ENCODE measurements around the gene TNFRSF1A.
A peak's percentile ranks its signal among the peaks of the same experiment; 100 is the strongest.

TNFRSF1A gene

DNA sequence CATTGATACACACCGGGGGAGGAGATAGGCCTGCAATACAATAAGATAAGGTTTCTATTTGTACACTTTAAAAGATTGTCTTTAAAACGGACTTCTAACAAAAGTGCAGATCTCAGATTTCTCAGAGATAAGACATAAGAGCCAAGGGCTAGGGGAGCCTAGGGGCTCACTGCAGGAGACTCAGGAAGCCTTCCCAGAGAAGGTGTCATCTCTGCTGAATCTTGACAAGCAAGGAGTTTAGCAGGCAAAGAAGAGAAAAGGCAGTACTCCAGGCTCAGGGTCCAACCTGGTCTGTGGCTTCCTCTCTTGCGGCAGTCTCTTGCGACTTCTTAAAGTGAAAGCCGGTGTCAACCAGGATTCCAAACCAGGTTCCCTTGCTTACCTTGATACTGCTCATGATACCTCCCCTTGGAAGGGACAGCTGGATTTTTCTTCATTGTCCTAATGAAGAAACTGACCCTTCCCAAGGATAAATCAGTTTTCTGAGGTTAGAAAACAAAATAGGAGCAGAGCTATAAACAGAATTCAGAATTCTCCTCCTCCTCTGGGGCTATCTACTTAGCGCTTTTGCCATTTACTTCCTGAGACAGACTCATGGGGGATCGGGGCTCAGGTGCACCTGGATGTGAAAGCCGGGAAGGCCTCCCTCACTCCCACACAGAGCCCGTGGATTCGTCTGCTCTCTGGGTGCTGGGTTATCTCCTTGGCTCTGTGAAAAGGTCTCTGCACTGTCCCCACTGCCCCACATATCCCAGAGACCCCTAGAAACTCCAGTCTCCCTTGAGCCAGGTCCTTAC is 35.2 kb upstream of the TNFRSF1A start:
- H3K4me3 ChIP-seq (replicated peaks; ENCODE audit: insufficient read depth, low read length), result no peak overlapping the region
- H3K27me3 ChIP-seq (ENCODE audit: insufficient read depth, poor library complexity, severe bottlenecking), result no peaks in the 10 kb centered on the region
- peak in 1 of 2 experiments; percentile 50 for DNase-seq (ENCODE audit: low read depth in 1 of 2, low spot score in 1 of 2)
- TF ChIP-seq, protein P1, sequence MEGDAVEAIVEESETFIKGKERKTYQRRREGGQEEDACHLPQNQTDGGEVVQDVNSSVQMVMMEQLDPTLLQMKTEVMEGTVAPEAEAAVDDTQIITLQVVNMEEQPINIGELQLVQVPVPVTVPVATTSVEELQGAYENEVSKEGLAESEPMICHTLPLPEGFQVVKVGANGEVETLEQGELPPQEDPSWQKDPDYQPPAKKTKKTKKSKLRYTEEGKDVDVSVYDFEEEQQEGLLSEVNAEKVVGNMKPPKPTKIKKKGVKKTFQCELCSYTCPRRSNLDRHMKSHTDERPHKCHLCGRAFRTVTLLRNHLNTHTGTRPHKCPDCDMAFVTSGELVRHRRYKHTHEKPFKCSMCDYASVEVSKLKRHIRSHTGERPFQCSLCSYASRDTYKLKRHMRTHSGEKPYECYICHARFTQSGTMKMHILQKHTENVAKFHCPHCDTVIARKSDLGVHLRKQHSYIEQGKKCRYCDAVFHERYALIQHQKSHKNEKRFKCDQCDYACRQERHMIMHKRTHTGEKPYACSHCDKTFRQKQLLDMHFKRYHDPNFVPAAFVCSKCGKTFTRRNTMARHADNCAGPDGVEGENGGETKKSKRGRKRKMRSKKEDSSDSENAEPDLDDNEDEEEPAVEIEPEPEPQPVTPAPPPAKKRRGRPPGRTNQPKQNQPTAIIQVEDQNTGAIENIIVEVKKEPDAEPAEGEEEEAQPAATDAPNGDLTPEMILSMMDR (IDR thresholded peaks at IDR 0.05; ENCODE audit: insufficient read depth, low read length), result no peak
- peak; percentile 41; the same call in 1 of the 2 replicates for TF ChIP-seq SPI1 (IDR thresholded peaks at IDR 0.05; ENCODE audit: borderline replicate concordance, low read depth)
- TF ChIP-seq GABPA (IDR thresholded peaks at IDR 0.05; ENCODE audit: low read depth), result no peak
- H3K27ac ChIP-seq (replicated peaks), result peak overlapping the region; percentile 44; the same call in 1 of the 2 replicates

DNA sequence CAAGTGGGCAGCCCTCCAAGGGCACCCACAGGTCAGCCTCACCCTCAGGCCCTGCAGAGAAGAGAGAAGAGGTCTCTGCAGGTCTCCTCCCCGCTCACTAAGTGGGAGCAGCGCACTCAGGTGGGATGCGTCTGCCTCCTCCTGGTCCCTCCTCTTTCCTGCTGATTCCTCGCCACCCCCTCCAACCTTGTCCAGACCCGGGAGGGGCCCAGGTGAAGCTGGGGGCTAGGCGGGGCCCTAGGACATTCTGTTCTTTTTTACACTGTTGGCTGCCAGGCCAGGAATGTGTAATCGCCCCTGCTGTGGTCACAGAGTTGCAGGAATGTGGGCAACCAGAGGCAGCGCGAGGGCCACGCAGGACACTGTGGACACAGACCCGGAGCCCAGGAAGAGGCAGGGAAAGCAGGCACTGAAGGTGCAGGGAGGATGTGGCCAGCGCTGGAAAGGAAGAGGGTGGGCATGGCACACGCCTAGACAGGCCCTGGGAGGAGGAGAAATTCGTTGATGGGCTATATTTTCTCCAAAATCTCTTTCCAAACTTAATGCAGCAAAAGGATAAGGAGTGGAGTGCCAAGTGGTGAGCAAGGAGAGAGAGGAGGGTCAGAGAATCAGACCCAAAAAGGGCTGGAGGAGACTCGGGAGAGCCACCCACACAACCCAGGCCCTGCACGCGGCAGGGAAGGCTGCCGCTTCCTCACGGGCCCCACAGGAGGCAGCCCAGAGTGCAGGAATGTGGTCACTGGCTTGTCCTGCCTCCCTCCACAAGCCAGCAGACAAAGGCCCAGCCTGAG is 34.4 kb upstream of the TNFRSF1A start:
- peak in 1 of 2 experiments; percentile 47 for DNase-seq (ENCODE audit: low read depth in 1 of 2, low spot score in 1 of 2)
- Histone ChIP-seq H3K27me3 (ENCODE audit: insufficient read depth, poor library complexity, severe bottlenecking) (no peaks in the 10 kb centered on the region), H3K27ac (replicated peaks) (peak overlapping the region; percentile 44), H3K4me3 (replicated peaks; ENCODE audit: insufficient read depth, low read length) (no peak overlapping the region)
- no peak for TF ChIP-seq GABPA (IDR thresholded peaks at IDR 0.05; ENCODE audit: low read depth)

DNA sequence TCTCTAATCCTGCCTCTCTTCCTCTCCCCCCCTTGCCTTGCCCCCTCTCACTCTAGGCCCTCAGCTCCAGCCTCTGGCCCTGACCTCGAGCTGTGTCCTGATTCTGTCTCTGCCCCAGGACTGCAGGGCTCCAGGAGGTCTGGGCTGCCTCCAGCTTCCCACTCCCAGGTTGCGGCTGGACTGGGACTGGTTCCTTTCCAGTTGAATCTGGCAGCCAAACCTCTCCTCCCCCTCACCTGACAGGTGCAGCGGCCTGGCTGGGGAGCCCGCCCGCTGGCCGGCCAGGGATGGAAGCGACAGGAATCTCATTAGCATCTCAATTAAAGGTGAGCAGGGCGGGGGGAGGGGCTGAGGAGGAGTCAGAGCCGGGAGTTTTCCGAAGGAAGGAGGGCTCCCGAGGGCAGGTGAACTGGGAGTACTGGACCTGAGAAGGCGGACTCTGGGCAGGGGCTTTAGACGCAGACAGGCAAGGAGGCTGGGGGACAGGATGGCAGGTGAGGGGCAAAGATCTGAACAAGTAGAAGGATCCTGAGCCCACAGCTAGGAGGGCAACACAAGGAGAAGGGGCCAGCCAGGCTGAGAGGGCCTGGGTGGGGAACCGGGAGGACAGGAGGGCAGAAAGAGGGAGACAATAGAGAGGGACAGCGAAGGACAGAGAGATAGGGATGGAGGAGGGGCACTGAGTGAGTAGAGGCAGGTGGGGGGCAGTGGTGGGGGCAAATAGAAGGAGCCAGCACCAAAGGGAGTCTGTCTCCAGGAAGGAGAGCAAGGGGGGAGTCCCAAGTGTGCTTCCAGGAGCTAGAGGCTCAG is 33.6 kb upstream of the TNFRSF1A start, which contains the start of gene SCNN1A:
SCNN1A (minus strand) TSS at position 295 of the 810 bp plus-strand sequence. CDS start 780 bp downstream, outside the sequence.
- no peak for DNase-seq (ENCODE audit: low read depth in 1 of 2, low spot score in 1 of 2)
- TF ChIP-seq POLR2AphosphoS5 (IDR thresholded peaks at IDR 0.05; ENCODE audit: low read depth) (no peak), SPI1 (IDR thresholded peaks at IDR 0.05; ENCODE audit: borderline replicate concordance, low read depth) (no peak), GABPA (IDR thresholded peaks at IDR 0.05; ENCODE audit: low read depth) (no peak)
- TF ChIP-seq, protein P1 (IDR thresholded peaks at IDR 0.05; ENCODE audit: insufficient read depth, low read length), result no peak
- TF ChIP-seq, protein P2, sequence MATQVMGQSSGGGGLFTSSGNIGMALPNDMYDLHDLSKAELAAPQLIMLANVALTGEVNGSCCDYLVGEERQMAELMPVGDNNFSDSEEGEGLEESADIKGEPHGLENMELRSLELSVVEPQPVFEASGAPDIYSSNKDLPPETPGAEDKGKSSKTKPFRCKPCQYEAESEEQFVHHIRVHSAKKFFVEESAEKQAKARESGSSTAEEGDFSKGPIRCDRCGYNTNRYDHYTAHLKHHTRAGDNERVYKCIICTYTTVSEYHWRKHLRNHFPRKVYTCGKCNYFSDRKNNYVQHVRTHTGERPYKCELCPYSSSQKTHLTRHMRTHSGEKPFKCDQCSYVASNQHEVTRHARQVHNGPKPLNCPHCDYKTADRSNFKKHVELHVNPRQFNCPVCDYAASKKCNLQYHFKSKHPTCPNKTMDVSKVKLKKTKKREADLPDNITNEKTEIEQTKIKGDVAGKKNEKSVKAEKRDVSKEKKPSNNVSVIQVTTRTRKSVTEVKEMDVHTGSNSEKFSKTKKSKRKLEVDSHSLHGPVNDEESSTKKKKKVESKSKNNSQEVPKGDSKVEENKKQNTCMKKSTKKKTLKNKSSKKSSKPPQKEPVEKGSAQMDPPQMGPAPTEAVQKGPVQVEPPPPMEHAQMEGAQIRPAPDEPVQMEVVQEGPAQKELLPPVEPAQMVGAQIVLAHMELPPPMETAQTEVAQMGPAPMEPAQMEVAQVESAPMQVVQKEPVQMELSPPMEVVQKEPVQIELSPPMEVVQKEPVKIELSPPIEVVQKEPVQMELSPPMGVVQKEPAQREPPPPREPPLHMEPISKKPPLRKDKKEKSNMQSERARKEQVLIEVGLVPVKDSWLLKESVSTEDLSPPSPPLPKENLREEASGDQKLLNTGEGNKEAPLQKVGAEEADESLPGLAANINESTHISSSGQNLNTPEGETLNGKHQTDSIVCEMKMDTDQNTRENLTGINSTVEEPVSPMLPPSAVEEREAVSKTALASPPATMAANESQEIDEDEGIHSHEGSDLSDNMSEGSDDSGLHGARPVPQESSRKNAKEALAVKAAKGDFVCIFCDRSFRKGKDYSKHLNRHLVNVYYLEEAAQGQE (IDR thresholded peaks at IDR 0.05; ENCODE audit: insufficient replicate concordance, low read depth), result no peak
- no peaks in the 10 kb centered on the region for H3K27me3 ChIP-seq (ENCODE audit: insufficient read depth, poor library complexity, severe bottlenecking)
- H3K27ac ChIP-seq (replicated peaks), result peak within 1 kb of the TSS; percentile 44
- H3K4me3 ChIP-seq (replicated peaks; ENCODE audit: insufficient read depth, low read length), result no peak within 1 kb of the TSS

DNA sequence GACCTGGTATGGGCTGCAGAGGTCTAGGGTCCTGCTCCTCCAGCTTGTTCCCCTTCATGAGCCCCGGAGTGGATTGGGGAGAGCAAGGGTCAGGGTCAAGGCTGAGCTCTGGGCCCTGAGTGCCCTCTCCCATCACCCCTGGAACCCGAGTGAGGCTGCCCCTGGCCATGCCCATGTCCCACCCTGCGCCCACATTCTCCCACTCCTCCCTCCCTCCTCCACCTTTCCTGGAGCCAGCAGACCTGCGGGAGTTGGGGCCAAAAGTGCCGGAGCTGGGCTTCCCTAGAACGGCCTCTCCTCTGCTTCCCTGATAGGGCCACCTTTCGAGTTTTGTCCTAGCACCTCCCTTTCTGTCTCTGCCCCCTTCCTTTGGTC is 32.9 kb upstream of the TNFRSF1A start:
- DNase-seq (ENCODE audit: low read depth in 1 of 2, low spot score in 1 of 2), result no peak
- H3K27ac ChIP-seq (replicated peaks), result no peak overlapping the region
- TF ChIP-seq, protein P2 (IDR thresholded peaks at IDR 0.05; ENCODE audit: insufficient replicate concordance, low read depth), result no peak
- TF ChIP-seq SPI1 (IDR thresholded peaks at IDR 0.05; ENCODE audit: borderline replicate concordance, low read depth), result no peak
- TF ChIP-seq POLR2AphosphoS5 (IDR thresholded peaks at IDR 0.05; ENCODE audit: low read depth), result no peak
- TF ChIP-seq, protein P1 (IDR thresholded peaks at IDR 0.05; ENCODE audit: insufficient read depth, low read length), result no peak
- no peak for TF ChIP-seq GABPA (IDR thresholded peaks at IDR 0.05; ENCODE audit: low read depth)
- no peak overlapping the region for H3K4me3 ChIP-seq (replicated peaks; ENCODE audit: insufficient read depth, low read length)
- H3K27me3 ChIP-seq (ENCODE audit: insufficient read depth, poor library complexity, severe bottlenecking), result no peaks in the 10 kb centered on the region

Measured in HL-60 (cell line).